ENCODE results near the gene ELL.

DNA sequence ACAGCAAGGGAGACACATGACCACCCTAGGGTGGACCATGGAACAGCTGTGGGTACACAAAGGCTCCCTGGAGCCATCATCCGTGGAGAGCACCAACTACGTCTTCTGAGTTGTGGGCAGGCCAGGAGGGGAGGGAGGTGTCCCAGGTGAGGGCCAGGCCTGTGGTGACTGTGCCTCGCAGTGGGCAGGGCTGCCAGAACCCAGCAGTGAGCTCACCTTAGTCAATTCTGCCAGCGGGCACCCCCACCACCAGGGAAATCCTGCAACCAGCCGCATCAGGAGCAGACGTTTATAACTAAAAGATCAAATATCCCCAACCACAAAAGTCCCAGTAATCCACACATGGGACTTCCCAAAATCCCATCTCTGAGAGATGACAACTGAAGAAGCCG lies 19.6 kb downstream of the ELL start:
- TF ChIP-seq EZH2 (IDR thresholded peaks at IDR 0.05) = no peak
- no peak for TF ChIP-seq POLR2AphosphoS5 (IDR thresholded peaks at IDR 0.05; ENCODE audit: borderline replicate concordance, low read depth, low read length)
- TF ChIP-seq FOXP2 (optimal IDR thresholded peaks at IDR 0.05; ENCODE audit: control extremely low read depth, extremely low read length, insufficient read depth) = no peak

All from SK-N-MC (cell line).